Fibroblast of lung (primary cell): Measurements from ENCODE around the gene SAMD3.

Experiments
- CTCF ChIP-seq, 2 donors: IDR thresholded peaks in 1 of 2; conservative IDR thresholded peaks in 1 of 2; 1 replicate in 1 of 2; 2 replicates in 1 of 2; pipeline ENCODE4 v1.5.1; 2011 to 2012; ENCODE audit warnings: low read length in 2 of 2, control low read depth in 1 of 2, inconsistent platforms in 1 of 2, low read depth in 1 of 2, mild to moderate bottlenecking in 1 of 2
- EZH2 ChIP-seq: IDR thresholded peaks from 2 replicates; pipeline ENCODE4 v1.5.1; 2012; ENCODE audit warnings: low read length, control low read depth, mild to moderate bottlenecking; ENCODE audit errors: missing control alignments

GRCh38 chr6:130244728-130245127 lies 22.0 kb upstream of the SAMD3 start:
- no peak for TF ChIP-seq CTCF (conservative IDR thresholded peaks at IDR 0.05 in 1 of 2, IDR thresholded peaks at IDR 0.05 in 1 of 2; ENCODE audit: low read depth in 1 of 2, low read length in 2 of 2)
- no peak for TF ChIP-seq EZH2
